ENCODE measurements around the gene PCDH9. TPM values are rescaled to one million over a fixed set of nuclear protein-coding genes. Genes with fewer than 3 reads are reported as not detected.

Gene PCDH9
- total and polyA plus RNA-seq, 2 experiments from 2014 or later, result 0.31 to 0.52 TPM

GRCh38 chr13:66623129-66623820 lies 606.9 kb downstream of the PCDH9 start:
- Histone ChIP-seq H3K9me2 (ENCODE audit: insufficient read depth) (no peaks in the 10 kb centered on the region; the same call in 1 of the 2 replicates), H3K36me3 (ENCODE audit: insufficient read depth) (no peaks in the 10 kb centered on the region), H3K4me3 (no peak overlapping the region), H3K4me2 (no peak overlapping the region), H3K4me1 (ENCODE audit: insufficient read depth) (no peaks in the 10 kb centered on the region), H3K27me3 (ENCODE audit: insufficient read depth) (no peaks in the 10 kb centered on the region), H4K20me1 (replicated peaks; ENCODE audit: insufficient read depth) (no peaks in the 10 kb centered on the region), H3K79me2 (replicated peaks; ENCODE audit: insufficient read depth) (no peaks in the 10 kb centered on the region), H2AFZ (no peak overlapping the region), H3F3A (replicated peaks; ENCODE audit: low read depth) (no peaks in the 10 kb centered on the region), H3K27ac (ENCODE audit: low read depth) (no peak overlapping the region)
- Mint-ChIP-seq H3K4me1 (no peaks in the 10 kb centered on the region), H3K27ac (no peak overlapping the region), H3K27me3 (ENCODE audit: insufficient read depth, low read depth, poor library complexity) (peaks cover 2% of the 10 kb centered on the region), H3K36me3 (ENCODE audit: low read depth) (peaks cover 8% of the 10 kb centered on the region), H3K4me3 (no peak overlapping the region), H3K9me3 (peaks cover 2% of the 10 kb centered on the region; the same call in 1 of the 3 replicates)
- no peak for ATAC-seq
- TF ChIP-seq POLR2AphosphoS5 (IDR thresholded peaks at IDR 0.05; ENCODE audit: low read depth) (no peak), CREB1 (CRISPR knock-in tag; IDR thresholded peaks at IDR 0.05; ENCODE audit: low read depth) (no peak), STAT1 (IDR thresholded peaks at IDR 0.05; ENCODE audit: unreplicated experiment) (no peak), JUNB (IDR thresholded peaks at IDR 0.05; ENCODE audit: unreplicated experiment) (no peak), ZNF114 (CRISPR knock-in tag; IDR thresholded peaks at IDR 0.05) (no peak), REST (IDR thresholded peaks at IDR 0.05; ENCODE audit: unreplicated experiment) (no peak), EZH2phosphoT487 (IDR thresholded peaks at IDR 0.05; ENCODE audit: unreplicated experiment) (no peak), ETS1 (IDR thresholded peaks at IDR 0.05) (no peak), ZNF462 (CRISPR knock-in tag; IDR thresholded peaks at IDR 0.05) (no peak), CTCF (conservative IDR thresholded peaks at IDR 0.05; ENCODE audit: low read depth in 2 of 2) (no peak)
- DNase-seq (ENCODE audit: low spot score), result no peak

All from GM23338 (cell line).